Thymus (tissue), 11 donors: ENCODE measurements around the gene IMMP2L. TPM values are rescaled to one million over a fixed set of nuclear protein-coding genes. Genes with fewer than 3 reads are reported as not detected.

Source experiments
- DNase-seq, 9 donors: peaks; one replicate each; pipeline ENCODE4 v3.0.0-alpha.2; 2013; ENCODE audit warnings: low spot score in 9 of 9, low read depth in 6 of 9, missing footprints in 1 of 9
- H3K27ac ChIP-seq, 2 donors: one replicate each; pipeline ENCODE4 v1.5.1; 2013; ENCODE audit warnings: control low read depth in 1 of 2, low read depth in 1 of 2, low read length in 1 of 2, mild to moderate bottlenecking in 1 of 2, moderate library complexity in 1 of 2
- H3K27me3 ChIP-seq, 2 donors: one replicate each; pipeline ENCODE4 v1.5.1; 2013; ENCODE audit warnings: low read length in 1 of 2; ENCODE audit not compliant: control insufficient read depth in 2 of 2, insufficient read depth in 1 of 2
- H3K36me3 ChIP-seq, 2 donors: one replicate each; pipeline ENCODE4 v1.5.1; 2013; ENCODE audit warnings: low read length in 1 of 2, mild to moderate bottlenecking in 1 of 2, moderate library complexity in 1 of 2; ENCODE audit not compliant: control insufficient read depth in 2 of 2, insufficient read depth in 2 of 2
- H3K4me1 ChIP-seq, 2 donors: one replicate each; pipeline ENCODE4 v1.5.1; 2013; ENCODE audit warnings: low read length in 2 of 2; ENCODE audit not compliant: control insufficient read depth in 2 of 2, insufficient read depth in 2 of 2
- H3K4me3 ChIP-seq, 2 donors: one replicate each; pipeline ENCODE4 v1.5.1; 2013; ENCODE audit warnings: low read length in 2 of 2, control low read depth in 1 of 2, mild to moderate bottlenecking in 1 of 2
- H3K9me3 ChIP-seq, 2 donors: one replicate each; pipeline ENCODE4 v1.5.1; 2013; ENCODE audit warnings: low read length in 1 of 2, mild to moderate bottlenecking in 1 of 2; ENCODE audit not compliant: control insufficient read depth in 2 of 2, insufficient read depth in 1 of 2
- WGBS: extraction: QIAGEN DNeasy Blood & Tissue Kit; methylation state at CpG from one replicate; pipeline ENCODE4 v1.1.7; 2013; 5-methylcytosine and 5-hydroxymethylcytosine counted together
- polyA plus RNA-seq: library from polyadenylated mRNA; stranded (reverse); fragments of 200-250 nt; gene quantifications from one replicate; pipeline ENCODE4 v1.2.3, GENCODE V29; 2013
- total RNA-seq: library from RNA; stranded (reverse); fragments of 120-200 nt; gene quantifications from one replicate; pipeline ENCODE4 v1.2.4, GENCODE V29; 2013
- donor health status: healthy.

The IMMP2L gene
- total and polyA plus RNA-seq, 2 donors, result 11.0 to 12.8 TPM

DNA sequence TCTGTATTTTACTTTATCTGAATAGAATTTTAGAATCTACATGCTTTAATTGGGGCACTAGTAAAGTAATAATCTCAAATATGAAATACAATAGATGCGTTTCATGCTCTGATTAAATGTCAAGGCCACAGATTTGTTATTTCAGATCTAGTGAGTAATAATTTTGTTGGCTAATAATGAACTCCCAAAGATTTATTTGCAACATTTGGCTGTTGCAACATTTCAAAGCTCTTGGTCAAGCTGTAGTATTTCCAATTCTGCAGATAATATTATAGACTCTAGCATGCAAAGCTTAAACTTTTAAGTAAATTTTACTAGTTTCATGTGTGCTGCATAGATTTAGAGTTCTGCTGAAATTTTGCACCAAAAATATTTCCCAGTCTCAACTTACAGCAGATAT lies 454.7 kb downstream of the IMMP2L start:
- Histone ChIP-seq H3K27me3 (no peaks in the 10 kb centered on the region), H3K4me1 (no peaks in the 10 kb centered on the region), H3K36me3 (no peaks in the 10 kb centered on the region), H3K9me3 (no peaks in the 10 kb centered on the region), H3K4me3 (no peak overlapping the region), H3K27ac (no peak overlapping the region)
- DNase-seq, result no peak
- WGBS, result 93% methylated on average over 1 of the region's 1 CpG

DNA sequence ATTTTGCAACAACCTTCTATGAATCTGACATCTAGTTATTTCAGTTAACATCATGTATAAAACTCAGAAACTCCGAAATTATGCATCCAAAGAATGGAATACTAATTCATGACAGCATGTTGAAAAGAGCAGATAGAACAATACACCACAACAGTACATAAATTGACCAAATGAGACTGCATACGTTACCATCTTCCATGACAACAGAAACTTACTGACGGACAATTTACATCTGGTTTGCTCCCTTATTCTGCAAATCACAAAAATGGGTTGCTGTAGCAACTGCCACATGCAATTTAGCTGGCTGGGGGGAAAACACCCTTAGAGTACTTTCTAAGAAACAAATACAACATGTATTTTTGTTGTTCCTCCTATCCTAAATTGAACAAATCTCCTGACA lies 457.0 kb downstream of the IMMP2L start:
- Histone ChIP-seq H3K4me1 (no peaks in the 10 kb centered on the region), H3K27ac (no peak overlapping the region), H3K4me3 (no peak overlapping the region), H3K27me3 (no peaks in the 10 kb centered on the region), H3K9me3 (no peaks in the 10 kb centered on the region), H3K36me3 (no peaks in the 10 kb centered on the region)
- DNase-seq, result no peak
- WGBS, result 95% methylated on average over 3 of the region's 3 CpGs

DNA sequence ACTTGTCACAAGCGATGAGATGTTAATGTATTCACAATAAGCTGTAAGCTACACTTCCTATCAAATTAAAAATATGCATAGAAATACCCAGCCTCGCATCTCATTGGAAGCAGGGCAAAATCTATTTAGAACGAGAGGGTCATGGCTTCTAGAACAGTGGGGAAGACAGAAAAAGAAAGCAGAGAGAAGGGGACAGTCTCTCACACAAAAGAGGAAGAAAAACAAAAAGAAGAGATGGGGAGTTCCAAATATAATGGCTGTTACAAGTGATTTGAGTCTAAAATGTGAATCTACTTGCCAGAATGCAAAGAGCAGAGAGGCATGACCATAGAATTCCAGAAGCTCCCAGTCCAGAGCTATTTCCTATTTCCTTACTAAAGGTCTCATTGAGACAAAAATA lies 457.6 kb downstream of the IMMP2L start:
- no peak for DNase-seq
- 96% methylated on average over 3 of the region's 3 CpGs for WGBS
- H3K4me3 ChIP-seq, result no peak overlapping the region
- H3K4me1 ChIP-seq, result no peaks in the 10 kb centered on the region
- H3K9me3 ChIP-seq, result no peaks in the 10 kb centered on the region
- no peaks in the 10 kb centered on the region for H3K27me3 ChIP-seq
- no peak overlapping the region for H3K27ac ChIP-seq
- no peaks in the 10 kb centered on the region for H3K36me3 ChIP-seq

- Histone ChIP-seq H3K9me3 (no peaks in the 10 kb centered on the region), H3K27me3 (no peaks in the 10 kb centered on the region), H3K27ac (no peak overlapping the region), H3K36me3 (no peaks in the 10 kb centered on the region), H3K4me1 (no peaks in the 10 kb centered on the region), H3K4me3 (no peak overlapping the region)
- DNase-seq, result no peak
- 95% methylated on average over 4 of the region's 4 CpGs for WGBS
Observed at GRCh38 chr7:111103678-111104274, 458.5 kb downstream of the IMMP2L start.

DNA sequence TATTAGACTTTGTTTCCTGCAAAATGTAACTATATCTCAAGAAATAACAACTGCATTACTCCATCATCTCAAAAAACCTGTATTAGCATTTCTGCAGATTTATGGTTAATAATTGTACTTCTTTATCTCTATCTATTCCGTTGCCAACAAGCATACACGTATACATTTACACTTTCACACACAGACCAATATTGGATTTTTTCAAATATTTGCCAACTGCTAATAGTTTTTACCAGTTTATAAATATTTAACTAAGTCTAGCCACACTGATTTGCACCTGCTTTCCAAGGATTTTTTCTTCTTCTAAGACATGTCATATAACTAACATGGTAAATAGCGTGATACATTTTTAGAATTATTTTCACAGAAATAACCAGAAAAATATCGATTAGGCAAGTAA lies 459.2 kb downstream of the IMMP2L start:
- Histone ChIP-seq H3K4me1 (no peaks in the 10 kb centered on the region), H3K9me3 (no peaks in the 10 kb centered on the region), H3K27me3 (no peaks in the 10 kb centered on the region), H3K36me3 (no peaks in the 10 kb centered on the region), H3K27ac (no peak overlapping the region), H3K4me3 (no peak overlapping the region)
- 98% methylated on average over 4 of the region's 4 CpGs for WGBS
- DNase-seq, result no peak

GRCh38 chr7:111101856-111102646 lies 460.2 kb downstream of the IMMP2L start:
- WGBS, result 99% methylated on average over 1 of the region's 1 CpG
- DNase-seq, result no peak
- H3K4me1 ChIP-seq, result no peaks in the 10 kb centered on the region
- H3K36me3 ChIP-seq, result no peaks in the 10 kb centered on the region
- no peaks in the 10 kb centered on the region for H3K27me3 ChIP-seq
- H3K27ac ChIP-seq, result no peak overlapping the region
- H3K4me3 ChIP-seq, result no peak overlapping the region
- H3K9me3 ChIP-seq, result no peaks in the 10 kb centered on the region

DNA sequence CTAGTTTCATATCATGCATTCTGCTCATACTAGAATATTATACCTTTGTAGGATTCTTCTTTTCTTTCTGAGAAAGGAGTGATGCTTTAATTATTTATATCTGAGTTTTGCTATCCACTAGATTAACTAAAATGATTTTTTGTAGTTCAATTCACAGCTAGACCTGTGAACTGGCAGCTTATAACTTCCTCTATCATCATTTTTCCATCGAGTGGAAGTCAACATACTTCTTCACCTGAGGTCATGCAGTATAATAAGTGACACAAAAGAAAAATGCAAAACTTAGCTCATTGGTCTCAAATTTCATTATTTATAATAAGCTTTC lies 463.4 kb downstream of the IMMP2L start:
- no peaks in the 10 kb centered on the region for H3K36me3 ChIP-seq
- WGBS, result 8% methylated on average over 1 of the region's 1 CpG
- no peaks in the 10 kb centered on the region for H3K27me3 ChIP-seq
- H3K4me3 ChIP-seq, result no peak overlapping the region
- no peaks in the 10 kb centered on the region for H3K9me3 ChIP-seq
- no peak overlapping the region for H3K27ac ChIP-seq
- H3K4me1 ChIP-seq, result no peaks in the 10 kb centered on the region
- no peak for DNase-seq

DNA sequence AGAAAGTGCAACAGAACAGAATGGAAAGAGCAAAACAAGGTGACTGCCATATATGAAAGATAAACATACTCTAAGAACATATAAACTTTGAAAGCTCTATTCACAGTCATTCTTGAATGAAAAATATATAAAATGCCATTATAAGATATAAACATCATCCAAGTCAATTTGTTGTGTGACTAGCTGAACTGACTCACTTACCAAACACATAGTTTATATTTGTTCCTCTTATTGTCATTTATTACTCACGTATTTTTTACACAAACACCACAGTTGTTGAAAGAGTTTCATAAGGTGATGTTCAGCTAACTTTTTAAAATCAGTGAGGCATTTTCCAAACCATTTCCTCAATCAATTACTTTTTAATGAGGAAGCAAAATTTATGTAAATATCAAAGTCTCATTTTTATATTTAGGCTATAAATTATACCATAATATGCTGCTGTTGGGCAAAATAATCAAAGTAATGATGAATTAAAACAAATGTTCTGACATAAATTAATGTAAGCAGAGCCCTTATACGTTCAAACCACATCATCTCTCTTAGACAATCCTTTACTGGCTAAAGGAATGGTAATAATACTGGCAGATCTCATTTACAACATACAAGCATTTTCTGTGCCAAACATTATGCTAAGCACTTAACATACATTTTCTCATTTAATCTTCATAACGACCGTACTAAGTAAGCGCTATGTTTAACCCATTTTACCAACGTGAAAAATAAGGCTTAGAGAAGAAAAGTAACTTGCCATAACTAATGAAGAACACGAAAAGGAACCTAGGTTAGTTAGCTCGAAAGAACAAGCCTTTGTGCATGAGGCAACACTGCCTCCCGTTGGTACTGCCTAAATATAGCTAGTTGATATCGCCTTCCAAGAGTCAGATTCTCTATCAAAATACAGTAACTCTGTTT lies 464.0 kb downstream of the IMMP2L start:
- H3K27me3 ChIP-seq, result no peaks in the 10 kb centered on the region
- no peaks in the 10 kb centered on the region for H3K36me3 ChIP-seq
- H3K4me3 ChIP-seq, result no peak overlapping the region
- no peak overlapping the region for H3K27ac ChIP-seq
- 45% methylated on average over 10 of the region's 10 CpGs for WGBS
- peaks cover 0 to 5% of the 10 kb centered on the region in 2 donors for H3K4me1 ChIP-seq
- DNase-seq, result peak; percentile 36 to 88 (median 65)
- H3K9me3 ChIP-seq, result no peaks in the 10 kb centered on the region

DNA sequence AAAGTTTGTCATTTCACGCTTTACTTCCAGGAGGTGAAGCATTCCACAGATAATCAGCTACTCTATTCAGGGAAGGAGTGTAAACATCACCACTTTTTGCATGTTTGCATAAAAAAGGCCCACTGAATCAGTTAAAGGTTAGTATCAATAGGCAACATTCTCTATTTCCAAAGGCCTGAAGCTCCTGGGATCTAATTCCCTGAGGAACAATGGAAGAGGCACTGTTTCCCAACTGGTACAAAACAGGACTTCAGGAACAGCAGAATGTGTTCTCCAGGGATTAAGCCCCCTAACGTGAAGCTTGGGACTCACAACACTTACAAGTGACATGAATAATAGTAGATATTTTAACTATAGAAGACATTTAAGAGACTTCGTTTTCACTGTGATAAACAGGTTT lies 465.3 kb downstream of the IMMP2L start:
- Histone ChIP-seq H3K4me1 (peaks cover 0 to 5% of the 10 kb centered on the region in 2 donors), H3K27ac (no peak overlapping the region), H3K9me3 (no peaks in the 10 kb centered on the region), H3K36me3 (no peaks in the 10 kb centered on the region), H3K4me3 (no peak overlapping the region), H3K27me3 (no peaks in the 10 kb centered on the region)
- DNase-seq, result no peak
- WGBS, result 95% methylated on average over 3 of the region's 3 CpGs
